GM12891 (cell line): ENCODE measurements around the gene CALY.

Experiments
- POLR2A ChIP-seq: IDR thresholded peaks from 2 replicates; pipeline ENCODE4 v1.6.1; 2011; ENCODE audit warnings: low read depth, low read length, control low read depth
- TAF1 ChIP-seq: IDR thresholded peaks from 2 replicates; pipeline ENCODE4 v1.6.1; 2011; ENCODE audit warnings: low read depth, low read length, control low read depth

DNA sequence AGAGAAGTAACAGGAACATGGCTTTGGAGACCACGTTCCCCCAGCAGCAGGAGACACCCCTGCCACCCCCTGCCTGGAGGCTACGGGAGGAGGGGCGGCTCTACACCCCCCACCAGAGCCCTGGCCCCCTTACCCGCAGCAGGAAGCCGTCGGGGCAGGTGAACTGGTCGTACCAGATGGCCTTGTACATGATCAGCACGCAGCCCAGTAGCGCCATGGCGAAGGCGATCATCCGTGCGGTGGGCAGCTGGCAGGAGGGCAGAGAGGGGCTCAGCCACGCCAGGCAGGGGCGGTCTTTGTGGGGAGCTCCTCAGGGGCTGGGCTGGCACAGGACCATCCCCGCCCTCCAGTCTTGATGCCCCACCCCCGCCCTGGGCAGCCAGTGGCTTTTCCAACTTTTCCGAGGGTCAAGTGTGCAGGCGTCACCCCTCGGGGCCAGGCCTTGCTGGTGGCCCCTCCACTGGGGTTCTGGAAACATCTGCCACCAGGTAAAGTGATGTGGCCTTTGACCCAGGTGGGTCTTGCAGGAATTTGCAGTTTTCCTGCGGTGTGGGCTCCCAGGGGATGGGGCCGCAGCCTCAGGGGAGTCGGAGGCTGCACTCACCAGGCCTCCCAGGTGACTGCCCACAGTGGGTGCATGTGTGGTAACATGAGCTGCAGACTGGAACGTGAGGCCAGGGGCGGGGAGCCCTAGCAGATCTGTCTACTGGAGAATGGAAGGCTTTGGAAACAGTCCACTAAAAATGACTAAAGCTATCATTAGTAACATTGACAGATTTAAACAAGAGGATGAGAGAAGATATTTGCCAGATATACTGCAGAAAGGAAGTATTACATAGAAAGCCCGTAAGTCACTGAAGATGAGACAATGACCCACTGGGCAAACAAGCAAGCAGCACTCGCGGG, 9.7 kb downstream of the CALY start:
- no peak for TF ChIP-seq TAF1
- TF ChIP-seq POLR2A, result no peak
